Ishikawa (cell line): ENCODE data around the gene DDX39A.

Experiments
- CEBPB ChIP-seq: IDR thresholded peaks from 2 replicates; pipeline ENCODE4 v1.6.1; 2012
- CREB1 ChIP-seq: IDR thresholded peaks from 2 replicates; pipeline ENCODE4 v1.6.1; 2012; ENCODE audit warnings: low read depth
- EGR1 ChIP-seq: IDR thresholded peaks from 2 replicates; pipeline ENCODE4 v1.6.1; 2012
- EP300 ChIP-seq: IDR thresholded peaks from 2 replicates; pipeline ENCODE4 v1.6.1; 2012; ENCODE audit warnings: borderline replicate concordance
- FOXM1 ChIP-seq: IDR thresholded peaks from 2 replicates; pipeline ENCODE4 v1.6.1; 2012; ENCODE audit warnings: low read depth, borderline replicate concordance
- RAD21 ChIP-seq: IDR thresholded peaks from 2 replicates; pipeline ENCODE4 v1.6.1; 2012; ENCODE audit warnings: low read depth
- TAF1 ChIP-seq: IDR thresholded peaks from 2 replicates; pipeline ENCODE4 v1.6.1; 2012; ENCODE audit warnings: low read depth, mild to moderate bottlenecking
- TCF12 ChIP-seq: IDR thresholded peaks from 2 replicates; pipeline ENCODE4 v1.6.1; 2012; ENCODE audit warnings: low read depth
- TEAD4 ChIP-seq: IDR thresholded peaks from 2 replicates; pipeline ENCODE4 v1.6.1; 2012
- YY1 ChIP-seq: IDR thresholded peaks from 2 replicates; pipeline ENCODE4 v1.6.1; 2012; ENCODE audit warnings: low read depth
- ZBTB7A ChIP-seq: IDR thresholded peaks from 2 replicates; pipeline ENCODE4 v1.6.1; 2012; ENCODE audit warnings: low read depth
- TF ChIP-seq, protein P1 (sequence below): IDR thresholded peaks from 2 replicates; pipeline ENCODE4 v1.6.1; 2012
- TF ChIP-seq, protein P2 (sequence below): IDR thresholded peaks from 2 replicates; pipeline ENCODE4 v1.6.1; 2012; ENCODE audit warnings: low read depth, mild to moderate bottlenecking

DNA sequence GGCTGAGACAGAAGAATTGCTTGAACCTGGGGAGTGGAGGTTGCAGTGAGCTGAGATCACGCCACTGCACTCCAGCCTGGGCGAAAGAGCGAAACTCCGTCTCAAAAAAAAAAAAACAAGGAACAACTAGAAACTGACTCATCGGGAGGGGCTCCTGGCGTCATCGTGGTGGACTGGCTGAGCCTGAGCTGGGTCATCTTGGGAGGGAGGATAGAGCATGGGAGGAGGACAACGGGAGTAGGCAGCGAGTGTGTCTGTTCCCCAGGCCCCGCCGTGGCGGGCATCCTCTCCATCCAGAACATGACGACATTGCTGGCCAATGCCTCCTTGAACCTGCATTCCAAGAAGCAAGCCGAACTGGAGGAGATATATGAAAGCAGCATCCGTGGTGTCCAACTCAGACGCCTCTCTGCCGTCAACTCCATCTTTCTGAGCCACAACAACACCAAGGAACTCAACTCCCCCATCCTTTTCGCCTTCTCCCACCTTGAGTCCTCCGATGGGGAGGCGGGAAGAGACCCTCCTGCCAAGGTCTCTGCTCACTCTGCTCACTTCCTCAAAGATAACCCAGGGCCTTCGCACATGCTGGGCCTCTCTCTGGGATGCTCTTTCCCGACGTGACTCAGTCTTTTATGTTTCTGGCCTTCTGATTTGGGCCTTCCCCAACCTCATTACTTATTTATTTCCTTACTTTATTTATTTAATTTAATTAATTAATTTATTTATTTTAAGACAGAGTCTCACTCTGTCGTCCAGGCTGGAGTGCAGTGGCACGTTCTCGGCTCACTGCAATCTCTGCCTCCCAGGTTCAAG is 16.6 kb downstream of the DDX39A start:
- TF ChIP-seq, protein P1, sequence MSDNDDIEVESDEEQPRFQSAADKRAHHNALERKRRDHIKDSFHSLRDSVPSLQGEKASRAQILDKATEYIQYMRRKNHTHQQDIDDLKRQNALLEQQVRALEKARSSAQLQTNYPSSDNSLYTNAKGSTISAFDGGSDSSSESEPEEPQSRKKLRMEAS = no peak
- TF ChIP-seq, protein P2, sequence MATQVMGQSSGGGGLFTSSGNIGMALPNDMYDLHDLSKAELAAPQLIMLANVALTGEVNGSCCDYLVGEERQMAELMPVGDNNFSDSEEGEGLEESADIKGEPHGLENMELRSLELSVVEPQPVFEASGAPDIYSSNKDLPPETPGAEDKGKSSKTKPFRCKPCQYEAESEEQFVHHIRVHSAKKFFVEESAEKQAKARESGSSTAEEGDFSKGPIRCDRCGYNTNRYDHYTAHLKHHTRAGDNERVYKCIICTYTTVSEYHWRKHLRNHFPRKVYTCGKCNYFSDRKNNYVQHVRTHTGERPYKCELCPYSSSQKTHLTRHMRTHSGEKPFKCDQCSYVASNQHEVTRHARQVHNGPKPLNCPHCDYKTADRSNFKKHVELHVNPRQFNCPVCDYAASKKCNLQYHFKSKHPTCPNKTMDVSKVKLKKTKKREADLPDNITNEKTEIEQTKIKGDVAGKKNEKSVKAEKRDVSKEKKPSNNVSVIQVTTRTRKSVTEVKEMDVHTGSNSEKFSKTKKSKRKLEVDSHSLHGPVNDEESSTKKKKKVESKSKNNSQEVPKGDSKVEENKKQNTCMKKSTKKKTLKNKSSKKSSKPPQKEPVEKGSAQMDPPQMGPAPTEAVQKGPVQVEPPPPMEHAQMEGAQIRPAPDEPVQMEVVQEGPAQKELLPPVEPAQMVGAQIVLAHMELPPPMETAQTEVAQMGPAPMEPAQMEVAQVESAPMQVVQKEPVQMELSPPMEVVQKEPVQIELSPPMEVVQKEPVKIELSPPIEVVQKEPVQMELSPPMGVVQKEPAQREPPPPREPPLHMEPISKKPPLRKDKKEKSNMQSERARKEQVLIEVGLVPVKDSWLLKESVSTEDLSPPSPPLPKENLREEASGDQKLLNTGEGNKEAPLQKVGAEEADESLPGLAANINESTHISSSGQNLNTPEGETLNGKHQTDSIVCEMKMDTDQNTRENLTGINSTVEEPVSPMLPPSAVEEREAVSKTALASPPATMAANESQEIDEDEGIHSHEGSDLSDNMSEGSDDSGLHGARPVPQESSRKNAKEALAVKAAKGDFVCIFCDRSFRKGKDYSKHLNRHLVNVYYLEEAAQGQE = no peak
- TF ChIP-seq TCF12 = no peak
- TF ChIP-seq YY1 = no peak
- no peak for TF ChIP-seq EGR1
- no peak for TF ChIP-seq TAF1
- TF ChIP-seq RAD21 = no peak
- no peak for TF ChIP-seq EP300
- TF ChIP-seq TEAD4 = no peak
- no peak for TF ChIP-seq FOXM1
- no peak for TF ChIP-seq CREB1
- no peak for TF ChIP-seq CEBPB
- no peak for TF ChIP-seq ZBTB7A
